Lower lobe of right lung (tissue), 2 donors: ENCODE measurements around the gene HSD17B12. TPM values are rescaled to one million over a fixed set of nuclear protein-coding genes. Genes with fewer than 3 reads are reported as not detected.

Source experiments
- ATAC-seq, 2 donors: fragments of 200-7000 bp; cut with Tn5 transposase; one replicate each; pipeline ENCODE4 v1.9.1; 2020 to 2022; ENCODE audit warnings: mild to moderate bottlenecking in 2 of 2, moderate library complexity in 2 of 2
- DNase-seq: peaks from one replicate; pipeline ENCODE4 v3.0.0-alpha.2; 2020
- H3K27ac ChIP-seq: fragments of 200-600 bp; one replicate; pipeline ENCODE4 v1.8.0; 2022
- H3K27me3 ChIP-seq: fragments of 200-600 bp; one replicate; pipeline ENCODE4 v1.8.0; 2022; ENCODE audit warnings: low read depth
- H3K36me3 ChIP-seq: fragments of 200-600 bp; one replicate; pipeline ENCODE4 v1.8.0; 2022; ENCODE audit warnings: mild to moderate bottlenecking
- H3K4me1 ChIP-seq: fragments of 200-600 bp; one replicate; pipeline ENCODE4 v1.8.0; 2022
- H3K4me3 ChIP-seq: fragments of 200-600 bp; one replicate; pipeline ENCODE4 v1.8.0; 2022; ENCODE audit warnings: mild to moderate bottlenecking
- H3K9me3 ChIP-seq: fragments of 200-600 bp; one replicate; pipeline ENCODE4 v1.8.0; 2022
- CTCF ChIP-seq: fragments of 200-600 bp; IDR thresholded peaks from one replicate; pipeline ENCODE4 v1.8.0; 2022; ENCODE audit warnings: antibody characterized with exemption, mild to moderate bottlenecking
- intact Hi-C: fragments of 100-400 bp; cut with DNase I; formaldehyde crosslinking; loops from one replicate; pipeline ENCODE4 v1.11.0; 2022
- total RNA-seq: library from RNA; stranded (reverse); fragmentation: NEBNext Ultra II Directional; extraction: Animal tissue kit (Norgen Biotek cat#: 25700); gene quantifications from one replicate; pipeline ENCODE4 v1.2.1, GENCODE V29; 2021
- donor health status: DM: no; HTN: yes; CAD: no; lungs with severe emphysema.

HSD17B12 gene
- total RNA-seq, 1 donor from 2014 or later: 101 TPM

GRCh38 chr11:43874078-43874477 lies 193.5 kb downstream of the HSD17B12 start:
- H3K9me3 ChIP-seq: no peaks in the 10 kb centered on the region
- no peak overlapping the region for H3K4me3 ChIP-seq
- H3K27ac ChIP-seq: no peak overlapping the region
- intact Hi-C loops: no loop called here
- H3K27me3 ChIP-seq: peaks cover 55% of the 10 kb centered on the region
- DNase-seq (no peak), ATAC-seq (no peak)
- no peaks in the 10 kb centered on the region for H3K36me3 ChIP-seq
- H3K4me1 ChIP-seq: peaks cover 5% of the 10 kb centered on the region
- no peak for TF ChIP-seq CTCF

- Histone ChIP-seq H3K4me3 (no peak overlapping the region), H3K27me3 (peaks cover 55% of the 10 kb centered on the region), H3K4me1 (no peaks in the 10 kb centered on the region), H3K27ac (no peak overlapping the region), H3K9me3 (no peaks in the 10 kb centered on the region), H3K36me3 (no peaks in the 10 kb centered on the region)
- TF ChIP-seq CTCF: no peak
- DNase-seq (no peak), ATAC-seq (no peak)
- intact Hi-C loops: no loop called here
Observed at GRCh38 chr11:43874738-43875137, 194.2 kb downstream of the HSD17B12 start.

GRCh38 chr11:43879789-43880639 lies 199.5 kb downstream of the HSD17B12 start:
- intact Hi-C loops: no loop called here
- Histone ChIP-seq H3K4me1 (peaks cover 11% of the 10 kb centered on the region), H3K36me3 (peaks cover 27% of the 10 kb centered on the region), H3K4me3 (peak overlapping the region; percentile 92), H3K27me3 (peaks cover 29% of the 10 kb centered on the region), H3K9me3 (no peaks in the 10 kb centered on the region), H3K27ac (peak overlapping the region; percentile 77)
- no peak for TF ChIP-seq CTCF
- peak; percentile 8 to 58 for ATAC-seq
- DNase-seq: no peak

DNA sequence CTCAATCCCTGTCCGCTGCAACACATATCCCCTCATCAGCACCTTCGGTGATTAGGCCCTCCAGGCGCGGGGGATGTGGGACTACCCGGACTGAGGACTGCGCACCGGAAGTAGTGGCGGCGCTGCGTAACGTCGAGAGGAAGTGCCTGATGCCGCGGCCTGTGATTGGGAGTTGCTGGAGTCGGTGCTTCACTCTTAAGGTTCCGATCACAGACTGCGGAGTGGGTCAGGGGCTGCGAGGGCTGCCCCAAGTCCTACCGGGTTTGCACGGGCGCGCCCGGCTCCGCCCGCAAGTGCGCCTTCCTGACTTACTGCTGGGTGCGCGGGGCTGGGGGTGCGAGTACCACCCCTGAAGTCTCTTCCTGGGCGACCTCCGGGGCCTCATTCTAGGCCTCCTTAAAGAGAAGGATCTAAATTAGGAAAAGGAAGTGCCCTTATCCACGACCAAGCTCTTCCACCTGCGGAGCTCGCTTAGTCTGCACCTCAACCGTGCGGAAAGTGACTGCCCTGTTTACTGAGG lies 200.2 kb downstream of the HSD17B12 start, which contains the start of gene ALKBH3:
TSS of gene ALKBH3 (plus strand) at position 192 of the 520 bp plus-strand sequence. CDS start 1,822 bp downstream, outside the sequence.
- no peak for TF ChIP-seq CTCF
- H3K27me3 ChIP-seq: peaks cover 29% of the 10 kb centered on the region
- ATAC-seq (peak; percentile 100), DNase-seq (peak; percentile 95)
- no peaks in the 10 kb centered on the region for H3K9me3 ChIP-seq
- H3K27ac ChIP-seq: peak within 1 kb of the TSS; percentile 77
- H3K4me3 ChIP-seq: peak within 1 kb of the TSS; percentile 92
- H3K36me3 ChIP-seq: peaks cover 33% of the 10 kb centered on the region
- H3K4me1 ChIP-seq: peaks cover 11% of the 10 kb centered on the region
- intact Hi-C loops: no loop called here

- TF ChIP-seq CTCF: no peak
- no peaks in the 10 kb centered on the region for H3K4me1 ChIP-seq
- H3K27ac ChIP-seq: no peak overlapping the region
- no peak for DNase-seq
- peaks cover 97% of the 10 kb centered on the region for H3K36me3 ChIP-seq
- no peak overlapping the region for H3K4me3 ChIP-seq
- no peak for ATAC-seq
- no peaks in the 10 kb centered on the region for H3K27me3 ChIP-seq
- intact Hi-C loops: no loop called here
- H3K9me3 ChIP-seq: no peaks in the 10 kb centered on the region
Observed at GRCh38 chr11:43892851-43893250, 212.3 kb downstream of the HSD17B12 start.
